Memory B cell (primary cell): ENCODE results near the gene ROBO3.

ENCODE experiments used
- ATAC-seq: fragments of 150-1000 bp; cut with Tn5 transposase; 2 replicates; pipeline ENCODE4 v1.10.0; 2021; ENCODE audit warnings: low read depth, mild to moderate bottlenecking, moderate library complexity
- DNase-seq, 2 donors: peaks; one replicate each; pipeline ENCODE4 v3.0.0; 2022; ENCODE audit warnings: low spot score in 2 of 2
- H3K27ac Mint-ChIP-seq: one replicate; pipeline ENCODE4 v1.8.0; 2022; ENCODE audit warnings: mild to moderate bottlenecking, moderate library complexity, mixed read lengths
- H3K27me3 Mint-ChIP-seq: one replicate; pipeline ENCODE4 v1.8.0; 2022; ENCODE audit warnings: mixed read lengths
- H3K36me3 Mint-ChIP-seq: one replicate; pipeline ENCODE4 v1.8.0; 2022; ENCODE audit warnings: mild to moderate bottlenecking, mixed read lengths
- H3K4me1 Mint-ChIP-seq: one replicate; pipeline ENCODE4 v1.8.0; 2022; ENCODE audit warnings: mixed read lengths
- H3K4me3 Mint-ChIP-seq: one replicate; pipeline ENCODE4 v1.8.0; 2022; ENCODE audit warnings: mild to moderate bottlenecking, moderate library complexity, mixed read lengths
- H3K9me3 Mint-ChIP-seq: one replicate; pipeline ENCODE4 v1.8.0; 2022; ENCODE audit warnings: mixed read lengths

Gene ROBO3

DNA sequence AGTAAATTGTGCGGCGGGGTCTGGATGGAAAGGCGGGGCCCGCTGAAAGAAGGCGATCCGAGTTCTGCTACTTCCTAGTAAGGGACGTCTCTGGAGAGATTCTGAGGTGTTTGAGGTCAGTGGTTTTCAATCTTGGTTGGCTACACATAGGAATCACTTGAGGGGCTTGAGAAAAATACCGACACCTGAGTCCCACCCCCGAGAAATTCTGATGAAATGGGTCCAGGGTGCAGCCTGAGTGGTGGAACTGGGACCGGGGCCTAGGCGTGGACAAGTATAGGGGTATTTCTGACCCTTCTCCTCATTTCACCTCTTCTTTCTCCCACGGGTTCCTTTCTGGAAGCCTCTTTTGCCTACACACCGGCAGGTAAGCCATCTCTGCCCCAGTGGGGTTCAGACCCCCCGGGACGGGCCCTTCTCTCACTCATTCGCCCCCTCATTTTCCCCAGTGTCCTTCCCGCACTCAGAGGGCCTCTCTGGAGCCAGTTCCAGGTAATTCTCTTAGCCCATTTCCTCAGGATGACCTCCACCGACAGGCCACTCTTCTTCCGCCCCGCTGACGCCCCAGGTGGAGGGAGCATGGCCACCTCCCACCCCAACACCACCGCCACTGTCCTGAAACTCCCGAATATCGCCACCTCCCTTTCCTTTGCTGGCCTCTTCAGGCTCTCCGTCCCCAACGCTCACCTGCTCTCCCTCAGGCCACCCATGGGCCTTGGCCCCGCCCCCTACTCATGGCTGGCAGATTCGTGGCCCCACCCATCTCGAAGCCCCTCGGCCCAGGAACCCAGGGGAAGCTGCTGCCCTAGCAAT lies 11.8 kb downstream of the ROBO3 start:
- no peaks in the 10 kb centered on the region for H3K9me3 Mint-ChIP-seq
- DNase-seq, result no peak
- H3K27ac Mint-ChIP-seq, result peak overlapping the region; percentile 69
- H3K36me3 Mint-ChIP-seq, result peaks cover 3% of the 10 kb centered on the region
- peaks cover 46% of the 10 kb centered on the region for H3K27me3 Mint-ChIP-seq
- H3K4me3 Mint-ChIP-seq, result peak overlapping the region; percentile 85
- peaks cover 11% of the 10 kb centered on the region for H3K4me1 Mint-ChIP-seq
- ATAC-seq, result no peak

- Mint-ChIP-seq H3K36me3 (peaks cover 3% of the 10 kb centered on the region), H3K27me3 (peaks cover 42% of the 10 kb centered on the region), H3K4me1 (peaks cover 11% of the 10 kb centered on the region), H3K27ac (peak overlapping the region; percentile 69), H3K4me3 (peak overlapping the region; percentile 85), H3K9me3 (no peaks in the 10 kb centered on the region)
- no peak for DNase-seq
- no peak for ATAC-seq
Observed at GRCh38 chr11:124877631-124877909, 12.3 kb downstream of the ROBO3 start.

DNA sequence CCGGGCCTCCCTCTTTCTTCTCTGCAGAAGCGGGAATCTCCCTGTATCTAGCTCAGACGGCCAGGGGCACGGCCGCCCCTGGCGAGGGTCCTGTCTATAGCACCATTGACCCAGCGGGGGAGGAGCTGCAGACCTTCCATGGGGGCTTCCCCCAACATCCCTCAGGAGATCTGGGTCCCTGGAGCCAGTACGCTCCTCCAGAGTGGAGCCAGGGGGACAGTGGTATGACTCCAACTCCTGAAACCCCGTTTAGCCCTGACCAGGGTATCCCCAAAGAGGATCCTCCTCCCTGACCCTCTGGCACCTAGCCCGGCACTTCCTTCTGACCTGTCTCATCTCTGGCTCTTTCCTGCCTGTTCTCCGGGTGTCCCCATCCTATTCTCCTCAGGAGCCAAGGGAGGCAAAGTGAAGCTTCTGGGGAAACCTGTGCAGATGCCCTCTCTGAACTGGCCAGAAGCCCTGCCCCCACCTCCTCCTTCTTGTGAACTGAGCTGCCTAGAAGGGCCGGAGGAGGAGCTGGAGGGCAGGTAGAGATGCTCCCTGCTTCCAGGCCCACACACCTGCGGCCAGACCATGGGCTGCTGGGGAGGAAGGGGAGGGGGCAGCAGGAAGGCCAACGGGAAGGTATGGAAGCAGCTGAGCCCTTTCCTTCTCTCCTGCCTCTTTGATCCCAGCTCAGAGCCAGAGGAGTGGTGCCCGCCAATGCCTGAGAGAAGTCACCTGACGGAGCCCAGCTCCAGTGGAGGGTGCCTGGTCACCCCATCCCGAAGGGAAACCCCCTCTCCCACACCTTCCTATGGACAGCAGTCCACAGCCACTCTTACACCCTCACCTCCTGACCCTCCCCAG lies 12.9 kb downstream of the ROBO3 start:
- no peak for DNase-seq
- peaks cover 3% of the 10 kb centered on the region for H3K36me3 Mint-ChIP-seq
- H3K4me3 Mint-ChIP-seq, result peak overlapping the region; percentile 85
- no peak overlapping the region for H3K27ac Mint-ChIP-seq
- peaks cover 9% of the 10 kb centered on the region for H3K4me1 Mint-ChIP-seq
- peaks cover 37% of the 10 kb centered on the region for H3K27me3 Mint-ChIP-seq
- no peaks in the 10 kb centered on the region for H3K9me3 Mint-ChIP-seq
- ATAC-seq, result no peak

- no peak for DNase-seq
- no peak for ATAC-seq
- H3K4me3 Mint-ChIP-seq, result no peak overlapping the region
- peaks cover 3% of the 10 kb centered on the region for H3K36me3 Mint-ChIP-seq
- peaks cover 9% of the 10 kb centered on the region for H3K4me1 Mint-ChIP-seq
- no peaks in the 10 kb centered on the region for H3K9me3 Mint-ChIP-seq
- no peak overlapping the region for H3K27ac Mint-ChIP-seq
- peaks cover 35% of the 10 kb centered on the region for H3K27me3 Mint-ChIP-seq
Observed at GRCh38 chr11:124878759-124879492, 13.7 kb downstream of the ROBO3 start.

DNA sequence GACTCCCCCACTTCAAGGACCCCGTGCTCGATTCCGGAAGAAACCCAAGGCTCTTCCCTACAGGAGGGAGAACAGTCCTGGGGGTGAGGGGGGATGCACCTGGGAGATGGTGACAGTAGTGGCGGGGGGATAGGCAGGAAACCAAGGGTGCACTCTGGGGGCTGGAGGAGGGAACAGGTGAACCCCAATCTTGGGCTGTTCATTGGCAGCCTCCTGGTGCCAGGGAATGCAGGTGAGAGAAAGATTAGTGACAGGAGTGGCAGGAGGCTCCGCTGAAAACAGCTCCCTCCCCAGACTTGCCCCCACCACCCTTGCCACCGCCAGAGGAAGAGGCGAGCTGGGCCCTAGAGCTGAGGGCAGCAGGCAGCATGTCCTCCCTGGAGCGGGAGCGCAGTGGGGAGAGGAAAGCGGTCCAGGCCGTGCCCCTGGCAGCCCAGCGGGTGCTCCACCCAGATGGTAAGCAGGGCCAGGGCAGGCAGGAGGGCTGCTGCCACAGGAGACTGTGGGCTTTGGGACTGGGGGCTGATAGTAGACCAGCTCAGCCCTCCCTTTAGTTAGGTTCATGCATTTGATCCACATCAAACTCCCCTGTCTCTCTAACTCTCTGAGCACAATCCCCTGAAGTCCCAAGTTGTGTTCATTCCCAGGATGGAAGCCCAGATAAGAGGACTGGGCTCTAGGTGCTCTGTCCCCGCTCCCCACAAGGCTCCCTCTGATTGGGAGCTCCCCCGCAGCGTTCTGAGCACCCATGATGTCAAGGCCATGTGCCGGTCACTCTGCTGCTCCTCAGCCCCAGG lies 14.5 kb downstream of the ROBO3 start:
- no peak for DNase-seq
- Mint-ChIP-seq H3K27me3 (peaks cover 32% of the 10 kb centered on the region), H3K4me3 (no peak overlapping the region), H3K27ac (no peak overlapping the region), H3K4me1 (peaks cover 9% of the 10 kb centered on the region), H3K9me3 (no peaks in the 10 kb centered on the region), H3K36me3 (peaks cover 3% of the 10 kb centered on the region)
- no peak for ATAC-seq

DNA sequence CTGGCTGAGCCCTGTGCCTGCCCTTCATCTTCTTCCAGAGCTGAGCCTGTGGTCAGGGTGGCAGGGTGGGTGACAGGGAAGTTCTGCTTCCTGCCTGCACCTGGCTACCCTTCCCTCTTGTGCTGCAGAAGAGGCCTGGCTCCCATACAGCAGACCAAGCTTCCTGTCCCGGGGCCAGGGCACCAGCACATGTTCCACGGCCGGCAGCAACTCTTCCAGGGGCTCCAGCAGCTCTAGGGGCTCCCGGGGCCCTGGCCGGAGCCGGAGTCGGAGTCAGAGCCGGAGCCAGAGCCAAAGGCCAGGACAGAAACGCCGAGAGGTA lies 15.0 kb downstream of the ROBO3 start:
- Mint-ChIP-seq H3K36me3 (peaks cover 3% of the 10 kb centered on the region), H3K27me3 (peaks cover 28% of the 10 kb centered on the region), H3K4me1 (peaks cover 9% of the 10 kb centered on the region), H3K9me3 (no peaks in the 10 kb centered on the region), H3K27ac (no peak overlapping the region), H3K4me3 (no peak overlapping the region)
- no peak for ATAC-seq
- DNase-seq, result no peak

DNA sequence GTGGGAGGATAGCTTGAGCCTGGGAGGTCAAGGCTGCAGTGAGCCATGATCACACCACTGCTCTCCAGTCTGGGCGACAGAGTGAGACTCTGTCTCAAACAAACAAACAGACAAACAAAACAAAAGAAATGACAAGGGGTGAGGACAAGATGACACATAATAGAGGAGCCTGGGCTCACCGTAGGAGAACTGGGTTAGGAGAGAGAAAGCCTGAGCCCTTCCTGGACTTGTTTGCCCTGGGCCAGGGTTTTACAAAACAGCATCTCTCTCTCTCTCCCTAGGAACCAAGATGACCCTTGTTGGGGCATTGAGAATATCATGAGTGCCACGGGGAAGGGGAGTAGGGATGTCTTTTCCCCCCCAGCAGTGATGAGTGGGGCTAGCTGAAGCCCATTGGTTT lies 15.7 kb downstream of the ROBO3 start:
- peaks cover 26% of the 10 kb centered on the region for H3K27me3 Mint-ChIP-seq
- no peak for DNase-seq
- H3K9me3 Mint-ChIP-seq, result no peaks in the 10 kb centered on the region
- H3K27ac Mint-ChIP-seq, result no peak overlapping the region
- ATAC-seq, result no peak
- peaks cover 3% of the 10 kb centered on the region for H3K36me3 Mint-ChIP-seq
- H3K4me1 Mint-ChIP-seq, result peaks cover 4% of the 10 kb centered on the region
- H3K4me3 Mint-ChIP-seq, result no peak overlapping the region

DNA sequence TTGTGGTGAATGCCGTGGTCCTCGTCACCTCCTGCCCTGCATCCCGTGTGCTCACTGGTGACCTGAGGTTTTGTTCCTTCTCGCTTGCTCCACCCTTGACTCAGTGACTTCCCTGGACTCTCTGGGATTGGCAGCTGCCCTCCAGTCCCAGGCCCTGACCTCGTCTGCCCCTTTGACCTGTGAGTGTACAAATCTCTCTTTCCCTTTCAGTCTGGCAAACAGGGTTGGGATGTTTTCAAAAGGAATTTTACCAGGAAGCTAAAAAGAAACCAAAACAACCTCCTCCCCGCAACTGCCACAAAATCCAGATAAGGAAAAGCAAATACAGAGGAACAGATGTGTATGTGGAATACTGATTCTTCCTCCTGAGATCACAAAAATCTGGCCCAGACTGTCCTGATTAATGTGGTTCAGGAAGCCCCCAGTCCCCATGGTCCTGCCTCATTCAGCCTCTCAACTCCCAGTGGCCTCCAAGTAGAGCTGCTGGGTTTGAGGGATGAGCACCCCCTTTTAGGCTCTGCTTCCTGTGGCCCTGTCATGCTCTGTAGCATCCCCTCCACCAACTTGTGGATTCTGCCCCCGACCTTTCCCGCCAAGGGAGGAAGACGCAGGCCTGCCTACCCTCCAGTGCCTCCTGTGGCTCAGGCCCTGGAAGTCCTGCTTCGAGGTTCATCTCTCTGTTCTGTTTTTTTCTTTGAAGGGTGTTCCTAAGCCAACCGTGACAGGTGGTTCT lies 17.3 kb downstream of the ROBO3 start:
- H3K4me1 Mint-ChIP-seq, result no peaks in the 10 kb centered on the region
- DNase-seq (no peak), ATAC-seq (no peak)
- H3K4me3 Mint-ChIP-seq, result no peak overlapping the region
- H3K27me3 Mint-ChIP-seq, result peaks cover 30% of the 10 kb centered on the region
- no peaks in the 10 kb centered on the region for H3K36me3 Mint-ChIP-seq
- H3K27ac Mint-ChIP-seq, result no peak overlapping the region
- H3K9me3 Mint-ChIP-seq, result no peaks in the 10 kb centered on the region

- Mint-ChIP-seq H3K27me3 (peaks cover 26% of the 10 kb centered on the region), H3K4me3 (no peak overlapping the region), H3K36me3 (no peaks in the 10 kb centered on the region), H3K9me3 (no peaks in the 10 kb centered on the region), H3K27ac (no peak overlapping the region), H3K4me1 (no peaks in the 10 kb centered on the region)
- DNase-seq (no peak), ATAC-seq (no peak)
Observed at GRCh38 chr11:124884340-124884739, 19.1 kb downstream of the ROBO3 start.

GRCh38 chr11:124884869-124885479 lies 19.7 kb downstream of the ROBO3 start:
- Mint-ChIP-seq H3K9me3 (no peaks in the 10 kb centered on the region), H3K36me3 (no peaks in the 10 kb centered on the region), H3K27me3 (peaks cover 26% of the 10 kb centered on the region), H3K27ac (no peak overlapping the region), H3K4me3 (no peak overlapping the region), H3K4me1 (no peaks in the 10 kb centered on the region)
- no peak for DNase-seq
- ATAC-seq, result no peak

GRCh38 chr11:124886476-124886875 lies 21.2 kb downstream of the ROBO3 start:
- Mint-ChIP-seq H3K4me1 (no peaks in the 10 kb centered on the region), H3K27me3 (peaks cover 24% of the 10 kb centered on the region), H3K9me3 (no peaks in the 10 kb centered on the region), H3K4me3 (no peak overlapping the region), H3K36me3 (no peaks in the 10 kb centered on the region), H3K27ac (no peak overlapping the region)
- ATAC-seq, result no peak
- DNase-seq, result no peak

- ATAC-seq (no peak), DNase-seq (no peak)
- H3K27me3 Mint-ChIP-seq, result peaks cover 24% of the 10 kb centered on the region
- H3K4me3 Mint-ChIP-seq, result no peak overlapping the region
- H3K36me3 Mint-ChIP-seq, result no peaks in the 10 kb centered on the region
- no peaks in the 10 kb centered on the region for H3K4me1 Mint-ChIP-seq
- H3K9me3 Mint-ChIP-seq, result no peaks in the 10 kb centered on the region
- H3K27ac Mint-ChIP-seq, result no peak overlapping the region
Observed at GRCh38 chr11:124886978-124887666, 21.9 kb downstream of the ROBO3 start.
